Measurements from ENCODE around the gene SUFU.

DNA sequence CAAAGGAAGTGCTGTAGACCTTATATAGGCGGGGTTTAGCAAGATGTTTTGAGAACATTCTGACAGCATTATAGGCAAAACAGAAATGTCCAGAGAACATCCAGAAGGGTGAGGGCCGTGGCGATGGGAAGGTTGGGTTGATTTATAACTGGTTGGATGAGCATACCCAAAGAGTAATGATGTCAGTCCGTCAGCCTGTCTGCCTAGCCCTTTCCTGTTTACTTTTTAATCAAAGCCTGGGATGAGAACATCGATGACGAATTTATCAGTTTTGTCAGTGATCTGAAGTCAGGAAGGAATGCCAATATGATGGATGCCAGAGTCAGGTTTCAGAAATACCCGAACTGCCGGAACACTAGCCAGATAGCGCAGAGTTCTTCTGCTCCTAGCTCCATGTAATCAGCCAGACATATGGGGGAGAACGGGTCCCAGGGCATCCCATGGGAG lies 106.7 kb downstream of the SUFU start:
- TF ChIP-seq HDGF (IDR thresholded peaks at IDR 0.05; ENCODE audit: borderline replicate concordance), result no peak
- TF ChIP-seq FOXK2 (IDR thresholded peaks at IDR 0.05), result no peak
- TF ChIP-seq SP1 (IDR thresholded peaks at IDR 0.05), result no peak
- TF ChIP-seq L3MBTL2 (conservative IDR thresholded peaks at IDR 0.05), result no peak
- TF ChIP-seq FOXA1 (IDR thresholded peaks at IDR 0.05), result no peak
- no peak for TF ChIP-seq BHLHE40 (IDR thresholded peaks at IDR 0.05; ENCODE audit: borderline replicate concordance)
- no peak for TF ChIP-seq TARDBP (IDR thresholded peaks at IDR 0.05)
- TF ChIP-seq FOXM1 (IDR thresholded peaks at IDR 0.05; ENCODE audit: borderline replicate concordance), result no peak
- TF ChIP-seq ARNT (IDR thresholded peaks at IDR 0.05), result no peak
- no peak for TF ChIP-seq ZNF384 (IDR thresholded peaks at IDR 0.05)
- no peak for TF ChIP-seq SUZ12 (IDR thresholded peaks at IDR 0.05)
